HepG2 (cell line): ENCODE data around the gene IKZF2.

Experiments used
- CBX2 ChIP-seq, 2 experiments: fragments of 200-600 bp in 1 of 2; sonication (generic); formaldehyde crosslinking in 1 of 2; IDR thresholded peaks; 2 replicates each; pipeline versions ENCODE4 v1.7.0 to v1.8.1; 2018 to 2022; ENCODE audit warnings: low read depth in 2 of 2, low read length in 1 of 2, mild to moderate bottlenecking in 1 of 2, missing genetic modification reagents in 1 of 2
- ZNF101 ChIP-seq: sonication (generic); formaldehyde crosslinking; IDR thresholded peaks from 2 replicates; pipeline ENCODE4 v1.4.0; 2020; ENCODE audit warnings: mild to moderate bottlenecking, low read depth, missing genetic modification reagents, borderline replicate concordance

- TF ChIP-seq ZNF101 (CRISPR knock-in tag) (no peak), CBX2 (IDR thresholded peaks at IDR 0.05; ENCODE audit: low read depth, low read length) (no peak), CBX2 (CRISPR knock-in tag; IDR thresholded peaks at IDR 0.05; ENCODE audit: low read depth) (no peak)
These were observed 193.3 kb downstream of the IKZF2 start for GRCh38 chr2:212958133-212958532.
